Heart left ventricle (tissue), 16 donors: ENCODE results near the gene CCDC127. TPM values are rescaled to one million over a fixed set of nuclear protein-coding genes. Genes with fewer than 3 reads are reported as not detected.
A peak's percentile ranks its signal among the peaks of the same experiment; 100 is the strongest.

Experiments used
- ATAC-seq, 4 donors: fragments of 200-7000 bp; cut with Tn5 transposase; one replicate each; pipeline ENCODE4 v1.9.1; 2020 to 2022; ENCODE audit warnings: moderate library complexity in 4 of 4, mild to moderate bottlenecking in 3 of 4, moderate number of reproducible peaks in 1 of 4
- DNase-seq, 5 donors: peaks; one replicate each; pipeline ENCODE4 v3.0.0-alpha.2; 2020
- H3K27ac ChIP-seq, 12 donors: fragments of 200-600 bp; sonication (generic) in 4 of 12; one replicate each; pipeline versions ENCODE4 v1.5.0 to v1.8.0; 2016 to 2022; ENCODE audit warnings: mild to moderate bottlenecking in 2 of 12
- H3K27me3 ChIP-seq, 9 donors: fragments of 200-600 bp; sonication (generic) in 2 of 9; one replicate each; pipeline versions ENCODE4 v1.5.1 to v1.8.0; 2016 to 2022; ENCODE audit warnings: mild to moderate bottlenecking in 3 of 9
- H3K36me3 ChIP-seq, 9 donors: fragments of 200-600 bp; sonication (generic) in 2 of 9; one replicate each; pipeline versions ENCODE4 v1.5.0 to v1.8.0; 2018 to 2022; ENCODE audit warnings: mild to moderate bottlenecking in 2 of 9
- H3K4me1 ChIP-seq, 12 donors: fragments of 200-600 bp; sonication (generic) in 4 of 12; one replicate each; pipeline versions ENCODE4 v1.5.0 to v1.8.0; 2016 to 2022; ENCODE audit warnings: mild to moderate bottlenecking in 3 of 12
- H3K4me3 ChIP-seq, 12 donors: fragments of 200-600 bp; sonication (generic) in 4 of 12; one replicate each; pipeline versions ENCODE4 v1.5.0 to v1.8.0; 2017 to 2022; ENCODE audit warnings: mild to moderate bottlenecking in 9 of 12, moderate library complexity in 4 of 12
- H3K9me3 ChIP-seq, 12 donors: fragments of 200-600 bp; sonication (generic) in 4 of 12; one replicate each; pipeline versions ENCODE4 v1.5.0 to v1.8.0; 2016 to 2022; ENCODE audit warnings: mild to moderate bottlenecking in 1 of 12
- CTCF ChIP-seq, 12 donors: fragments of 200-600 bp; sonication (generic) in 4 of 12; IDR thresholded peaks; one replicate each; pipeline versions ENCODE4 v1.5.0 to v1.8.0; 2018 to 2022; ENCODE audit warnings: antibody characterized with exemption in 12 of 12, mild to moderate bottlenecking in 5 of 12
- POLR2A ChIP-seq, 2 donors: fragments of 450-650 bp; IDR thresholded peaks; one replicate each; pipeline ENCODE4 v1.6.1; 2017; ENCODE audit warnings: antibody characterized with exemption in 2 of 2, mild to moderate bottlenecking in 2 of 2, moderate library complexity in 2 of 2
- WGBS, 4 donors: extraction: QIAGEN DNeasy Blood & Tissue Kit in 2 of 4; methylation state at CpG; one replicate each; pipeline versions ENCODE4 v1.1.5 to v1.1.7; 2013 to 2018; 5-methylcytosine and 5-hydroxymethylcytosine counted together
- intact Hi-C, 10 donors: fragments of 100-400 bp; cut with DNase I; formaldehyde crosslinking; loops; one replicate each; pipeline versions ENCODE4 v1.11.1 to v1.14.2; 2022
- polyA plus RNA-seq, 2 donors: library from polyadenylated mRNA; stranded (reverse); fragments of 200-250 nt; gene quantifications; one replicate each; pipeline ENCODE4 v1.2.3, GENCODE V29; 2013
- total RNA-seq, 9 donors: library from RNA; depleted of rRNA in 2 of 9; stranded (reverse); fragments of >200 nt in 2 of 9; fragmentation: NEBNext Ultra II Directional in 3 of 9; extraction: Animal tissue kit (Norgen Biotek cat#: 25700) in 3 of 9; gene quantifications; one replicate each; pipeline versions ENCODE4 v1.1.0 to v1.2.4, GENCODE V29; 2016 to 2023
- donor health status: ischemic (EF 13 %, LVEDD 7.1; RV severe dilation, severe dysfunction).
- donor health status: healthy with polysubstance abuse.
- donor health status: DM: no; HTN: yes; CAD: no.
- donor health status: DM: no; HTN: no; CAD: no.
- donor health status: ischemic (EF 25% LVEDD 6.9; RV normal size, moderate dysfunction).
- donor health status: ischemic (EF 25% LVEDD 5.7; RV mildly dilated, moderate dysfunction).
- donor health status: healthy.
- donor health status: DM: yes; HTN: yes; CAD: no.
- donor health status: ischemic (EF 35%, LVEDD 5.7; RV mildly dilated, moderate dysfunction).
- donor health status: nonischemic (EF 11% LVEDD 7.7; RV severe dilation, severe dysfunction).
- donor health status: DM: yes; HTN: yes; CAD: no.
- donor health status: PGD.
- donor health status: ischemic (EF 29% LVEDD 5.4; RV normal size, mild dysfunction).
- donor health status: nonischemic (EF 23%, LVEDD 6.1; RV moderate dilation, normal function).

Gene CCDC127
- total and polyA plus RNA-seq, 11 donors, result 4.8 to 10.3 (median 7.5) TPM

GRCh38 chr5:163338-163620 lies 54.7 kb downstream of the CCDC127 start:
- Histone ChIP-seq H3K27ac (no peak overlapping the region), H3K9me3 (no peaks in the 10 kb centered on the region), H3K4me1 (peaks cover 0 to 3% (median 0%) of the 10 kb centered on the region in 12 donors), H3K36me3 (no peaks in the 10 kb centered on the region), H3K4me3 (no peak overlapping the region), H3K27me3 (peaks cover 0 to 16% (median 0%) of the 10 kb centered on the region in 9 donors)
- intact Hi-C loops, result no loop called here
- WGBS, 4 donors, result 74 to 88% (median 85%) methylated on average over 7 of the region's 7 CpGs
- ATAC-seq (no peak), DNase-seq (peak in 1 of 5 donors; percentile 20)
- TF ChIP-seq CTCF (IDR thresholded peaks at IDR 0.05) (no peak), POLR2A (IDR thresholded peaks at IDR 0.05) (no peak)

- Histone ChIP-seq H3K36me3 (no peaks in the 10 kb centered on the region), H3K27me3 (peaks cover 0 to 16% (median 0%) of the 10 kb centered on the region in 9 donors), H3K4me3 (no peak overlapping the region), H3K9me3 (no peaks in the 10 kb centered on the region), H3K4me1 (no peaks in the 10 kb centered on the region), H3K27ac (no peak overlapping the region)
- intact Hi-C loops, result no loop called here
- ATAC-seq (peak in 1 of 4 donors; percentile 33), DNase-seq (peak in 1 of 5 donors; percentile 55)
- WGBS, 4 donors, result 82 to 88% (median 84%) methylated on average over 15 to 23 of the region's 23 CpGs
- TF ChIP-seq POLR2A (IDR thresholded peaks at IDR 0.05) (no peak), CTCF (IDR thresholded peaks at IDR 0.05) (no peak)
Measured at GRCh38 chr5:162565-163337, 55.2 kb downstream of the CCDC127 start.

- TF ChIP-seq POLR2A (IDR thresholded peaks at IDR 0.05) (no peak), CTCF (IDR thresholded peaks at IDR 0.05) (no peak)
- Histone ChIP-seq H3K4me1 (no peaks in the 10 kb centered on the region), H3K36me3 (no peaks in the 10 kb centered on the region), H3K27me3 (peaks cover 0 to 16% (median 0%) of the 10 kb centered on the region in 9 donors), H3K4me3 (no peak overlapping the region), H3K27ac (no peak overlapping the region), H3K9me3 (no peaks in the 10 kb centered on the region)
- 80 to 89% (median 83%) methylated on average over 4 to 19 of the region's 19 CpGs for WGBS, 4 donors
- DNase-seq, result no peak
- intact Hi-C loops, result no loop called here
- ATAC-seq, result peak in 1 of 4 donors; percentile 10
Measured at GRCh38 chr5:162190-162564, 55.8 kb downstream of the CCDC127 start.

GRCh38 chr5:161803-162110 lies 56.2 kb downstream of the CCDC127 start:
- TF ChIP-seq CTCF (IDR thresholded peaks at IDR 0.05) (no peak), POLR2A (IDR thresholded peaks at IDR 0.05) (no peak)
- no peaks in the 10 kb centered on the region for H3K9me3 ChIP-seq
- WGBS, 4 donors, result 89 to 94% (median 92%) methylated on average over 17 of the region's 17 CpGs
- ATAC-seq (no peak), DNase-seq (no peak)
- no peak overlapping the region for H3K4me3 ChIP-seq
- no peak overlapping the region for H3K27ac ChIP-seq
- intact Hi-C loops, result no loop called here
- no peaks in the 10 kb centered on the region for H3K36me3 ChIP-seq
- H3K4me1 ChIP-seq, result no peaks in the 10 kb centered on the region
- peaks cover 0 to 16% (median 0%) of the 10 kb centered on the region in 9 donors for H3K27me3 ChIP-seq
